ENCODE measurements around the gene PC.

DNA sequence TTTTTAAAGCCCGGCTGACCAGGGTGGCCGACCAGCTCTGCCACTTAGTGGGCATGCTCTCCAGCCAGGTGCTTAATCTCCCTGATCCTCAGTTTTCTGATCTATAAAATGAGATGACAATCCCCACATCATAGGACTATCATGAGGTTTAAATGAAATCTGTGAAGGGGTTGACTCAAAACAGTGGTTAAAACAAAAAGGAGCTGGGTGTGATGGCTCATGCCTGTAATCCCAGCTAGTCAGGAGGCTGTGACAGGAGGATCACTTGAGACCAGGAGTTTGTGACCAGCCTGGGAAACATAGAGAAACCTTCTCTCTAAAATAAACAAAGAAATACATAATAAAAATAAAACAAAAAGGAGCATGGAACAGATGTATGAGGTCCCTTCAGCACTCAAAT lies 13.3 kb upstream of the PC start:
- TF ChIP-seq POLR3A (IDR thresholded peaks at IDR 0.05; ENCODE audit: borderline replicate concordance, extremely low read depth, insufficient read depth, insufficient read length) = no peak
- TF ChIP-seq, protein P1, sequence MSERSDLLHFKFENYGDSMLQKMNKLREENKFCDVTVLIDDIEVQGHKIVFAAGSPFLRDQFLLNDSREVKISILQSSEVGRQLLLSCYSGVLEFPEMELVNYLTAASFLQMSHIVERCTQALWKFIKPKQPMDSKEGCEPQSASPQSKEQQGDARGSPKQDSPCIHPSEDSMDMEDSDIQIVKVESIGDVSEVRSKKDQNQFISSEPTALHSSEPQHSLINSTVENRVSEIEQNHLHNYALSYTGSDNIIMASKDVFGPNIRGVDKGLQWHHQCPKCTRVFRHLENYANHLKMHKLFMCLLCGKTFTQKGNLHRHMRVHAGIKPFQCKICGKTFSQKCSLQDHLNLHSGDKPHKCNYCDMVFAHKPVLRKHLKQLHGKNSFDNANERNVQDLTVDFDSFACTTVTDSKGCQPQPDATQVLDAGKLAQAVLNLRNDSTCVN (CRISPR knock-in tag; IDR thresholded peaks at IDR 0.05) = no peak
- TF ChIP-seq, protein P2, sequence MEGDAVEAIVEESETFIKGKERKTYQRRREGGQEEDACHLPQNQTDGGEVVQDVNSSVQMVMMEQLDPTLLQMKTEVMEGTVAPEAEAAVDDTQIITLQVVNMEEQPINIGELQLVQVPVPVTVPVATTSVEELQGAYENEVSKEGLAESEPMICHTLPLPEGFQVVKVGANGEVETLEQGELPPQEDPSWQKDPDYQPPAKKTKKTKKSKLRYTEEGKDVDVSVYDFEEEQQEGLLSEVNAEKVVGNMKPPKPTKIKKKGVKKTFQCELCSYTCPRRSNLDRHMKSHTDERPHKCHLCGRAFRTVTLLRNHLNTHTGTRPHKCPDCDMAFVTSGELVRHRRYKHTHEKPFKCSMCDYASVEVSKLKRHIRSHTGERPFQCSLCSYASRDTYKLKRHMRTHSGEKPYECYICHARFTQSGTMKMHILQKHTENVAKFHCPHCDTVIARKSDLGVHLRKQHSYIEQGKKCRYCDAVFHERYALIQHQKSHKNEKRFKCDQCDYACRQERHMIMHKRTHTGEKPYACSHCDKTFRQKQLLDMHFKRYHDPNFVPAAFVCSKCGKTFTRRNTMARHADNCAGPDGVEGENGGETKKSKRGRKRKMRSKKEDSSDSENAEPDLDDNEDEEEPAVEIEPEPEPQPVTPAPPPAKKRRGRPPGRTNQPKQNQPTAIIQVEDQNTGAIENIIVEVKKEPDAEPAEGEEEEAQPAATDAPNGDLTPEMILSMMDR (IDR thresholded peaks at IDR 0.05 in 2 of 3, conservative IDR thresholded peaks at IDR 0.05 in 1 of 3; ENCODE audit: insufficient read depth in 2 of 3, low read depth in 1 of 3, low read length in 3 of 3) = no peak
- no peak for TF ChIP-seq MTA3 (IDR thresholded peaks at IDR 0.05; ENCODE audit: borderline replicate concordance)
- TF ChIP-seq ZNF766 (CRISPR knock-in tag; conservative IDR thresholded peaks at IDR 0.05) = no peak
- TF ChIP-seq EP300 (IDR thresholded peaks at IDR 0.05; ENCODE audit: low read length) = no peak
- TF ChIP-seq, protein P3, sequence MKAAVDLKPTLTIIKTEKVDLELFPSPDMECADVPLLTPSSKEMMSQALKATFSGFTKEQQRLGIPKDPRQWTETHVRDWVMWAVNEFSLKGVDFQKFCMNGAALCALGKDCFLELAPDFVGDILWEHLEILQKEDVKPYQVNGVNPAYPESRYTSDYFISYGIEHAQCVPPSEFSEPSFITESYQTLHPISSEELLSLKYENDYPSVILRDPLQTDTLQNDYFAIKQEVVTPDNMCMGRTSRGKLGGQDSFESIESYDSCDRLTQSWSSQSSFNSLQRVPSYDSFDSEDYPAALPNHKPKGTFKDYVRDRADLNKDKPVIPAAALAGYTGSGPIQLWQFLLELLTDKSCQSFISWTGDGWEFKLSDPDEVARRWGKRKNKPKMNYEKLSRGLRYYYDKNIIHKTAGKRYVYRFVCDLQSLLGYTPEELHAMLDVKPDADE (conservative IDR thresholded peaks at IDR 0.05; ENCODE audit: control insufficient read depth, low read depth, low read length) = no peak
- TF ChIP-seq ZNF197 (CRISPR knock-in tag; IDR thresholded peaks at IDR 0.05; ENCODE audit: low read depth) = no peak
- TF ChIP-seq, protein P4, sequence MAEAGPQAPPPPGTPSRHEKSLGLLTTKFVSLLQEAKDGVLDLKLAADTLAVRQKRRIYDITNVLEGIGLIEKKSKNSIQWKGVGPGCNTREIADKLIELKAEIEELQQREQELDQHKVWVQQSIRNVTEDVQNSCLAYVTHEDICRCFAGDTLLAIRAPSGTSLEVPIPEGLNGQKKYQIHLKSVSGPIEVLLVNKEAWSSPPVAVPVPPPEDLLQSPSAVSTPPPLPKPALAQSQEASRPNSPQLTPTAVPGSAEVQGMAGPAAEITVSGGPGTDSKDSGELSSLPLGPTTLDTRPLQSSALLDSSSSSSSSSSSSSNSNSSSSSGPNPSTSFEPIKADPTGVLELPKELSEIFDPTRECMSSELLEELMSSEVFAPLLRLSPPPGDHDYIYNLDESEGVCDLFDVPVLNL (CRISPR knock-in tag; IDR thresholded peaks at IDR 0.05; ENCODE audit: low read depth) = no peak
- no peak for TF ChIP-seq SOX6 (IDR thresholded peaks at IDR 0.05)
- no peak for TF ChIP-seq ZSCAN29 (IDR thresholded peaks at IDR 0.05)
- TF ChIP-seq, protein P5, sequence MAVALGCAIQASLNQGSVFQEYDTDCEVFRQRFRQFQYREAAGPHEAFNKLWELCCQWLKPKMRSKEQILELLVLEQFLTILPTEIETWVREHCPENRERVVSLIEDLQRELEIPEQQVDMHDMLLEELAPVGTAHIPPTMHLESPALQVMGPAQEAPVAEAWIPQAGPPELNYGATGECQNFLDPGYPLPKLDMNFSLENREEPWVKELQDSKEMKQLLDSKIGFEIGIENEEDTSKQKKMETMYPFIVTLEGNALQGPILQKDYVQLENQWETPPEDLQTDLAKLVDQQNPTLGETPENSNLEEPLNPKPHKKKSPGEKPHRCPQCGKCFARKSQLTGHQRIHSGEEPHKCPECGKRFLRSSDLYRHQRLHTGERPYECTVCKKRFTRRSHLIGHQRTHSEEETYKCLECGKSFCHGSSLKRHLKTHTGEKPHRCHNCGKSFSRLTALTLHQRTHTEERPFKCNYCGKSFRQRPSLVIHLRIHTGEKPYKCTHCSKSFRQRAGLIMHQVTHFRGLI (CRISPR knock-in tag; IDR thresholded peaks at IDR 0.05) = no peak
- no peak for TF ChIP-seq NCOA2 (IDR thresholded peaks at IDR 0.05; ENCODE audit: partially characterized antibody in 2 of 2)
- no peak for TF ChIP-seq ZNF561 (CRISPR knock-in tag; conservative IDR thresholded peaks at IDR 0.05)
